Thyroid gland (tissue), 4 donors: Measurements from ENCODE around the gene CD19. TPM values are rescaled to one million over a fixed set of nuclear protein-coding genes. Genes with fewer than 3 reads are reported as not detected.

Experiments
- DNase-seq, 2 donors: peaks; one replicate each; pipeline ENCODE4 v3.0.0-alpha.2; 2019
- H3K27ac ChIP-seq, 3 donors: fragments of 200-600 bp; sonication (generic); 1 replicate in 2 of 3; 2 replicates in 1 of 3; pipeline ENCODE4 v1.5.1; 2016 to 2019; ENCODE audit warnings: mild to moderate bottlenecking in 1 of 3, moderate library complexity in 1 of 3
- H3K27me3 ChIP-seq: fragments of 200-600 bp; sonication (generic); one replicate; pipeline ENCODE4 v1.5.1; 2019
- H3K36me3 ChIP-seq, 2 donors: fragments of 200-600 bp; sonication (generic); one replicate each; pipeline ENCODE4 v1.5.1; 2016 to 2019
- H3K4me1 ChIP-seq, 2 donors: fragments of 200-600 bp; sonication (generic); one replicate each; pipeline ENCODE4 v1.5.1; 2017 to 2019
- H3K4me3 ChIP-seq, 3 donors: fragments of 200-600 bp; sonication (generic); replicated peaks in 1 of 3; 1 replicate in 2 of 3; 2 replicates in 1 of 3; pipeline ENCODE4 v1.5.1; 2016; ENCODE audit warnings: mild to moderate bottlenecking in 1 of 3
- H3K9me3 ChIP-seq: fragments of 200-600 bp; sonication (generic); one replicate; pipeline ENCODE4 v1.5.1; 2017
- CTCF ChIP-seq, 6 experiments: fragments of 200-600 bp in 3 of 6; fragments of 450-650 bp in 3 of 6; sonication (generic) in 3 of 6; IDR thresholded peaks; one replicate each; pipeline ENCODE4 v1.5.1; 2016 to 2019; ENCODE audit warnings: antibody characterized with exemption in 6 of 6, mild to moderate bottlenecking in 2 of 6, inconsistent platforms in 1 of 6, moderate library complexity in 1 of 6
- POLR2A ChIP-seq, 2 donors: fragments of 450-650 bp; IDR thresholded peaks; one replicate each; pipeline ENCODE4 v1.6.1; 2017; ENCODE audit warnings: antibody characterized with exemption in 2 of 2, mild to moderate bottlenecking in 2 of 2, moderate library complexity in 1 of 2
- WGBS, 2 donors: methylation state at CpG; one replicate each; pipeline ENCODE4 v1.1.5; 2017; 5-methylcytosine and 5-hydroxymethylcytosine counted together
- intact Hi-C: fragments of 100-400 bp; cut with DNase I; formaldehyde crosslinking; loops from one replicate; pipeline ENCODE4 v1.15.1; 2023
- total RNA-seq, 4 donors: library from RNA; depleted of rRNA; stranded (reverse); fragments of >200 nt; gene quantifications; one replicate each; pipeline ENCODE4 v1.2.3, GENCODE V29; 2016

Gene CD19
- total RNA-seq, 4 donors from 2014 or later, result not detected

GRCh38 chr16:28910086-28911031 is 21.4 kb upstream of the CD19 start:
- peaks cover 8 to 29% of the 10 kb centered on the region in 2 donors for H3K36me3 ChIP-seq
- 88% methylated on average over 14 to 19 of the region's 19 CpGs for WGBS, 2 donors
- intact Hi-C loops, result no loop called here

DNA sequence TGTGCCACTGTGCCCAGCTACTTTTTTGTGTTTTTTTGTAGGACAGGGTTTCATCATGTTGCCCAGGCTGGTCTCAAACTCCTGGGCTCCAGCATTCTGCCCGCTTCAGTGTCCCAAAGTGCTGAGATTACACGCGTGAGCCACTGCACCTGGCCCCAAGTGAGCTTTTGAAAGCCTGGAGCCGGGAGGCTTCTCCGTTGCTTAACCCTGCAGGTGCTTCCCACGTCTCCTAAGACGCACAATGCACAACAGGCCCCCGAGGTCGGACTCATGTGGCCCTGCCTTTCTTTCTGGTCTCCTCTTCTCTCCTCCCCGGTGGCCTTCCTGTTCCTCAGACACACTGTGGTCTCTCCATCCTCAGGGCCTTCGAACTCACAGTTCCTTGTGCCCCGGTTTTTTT is 19.2 kb upstream of the CD19 start:
- 92% methylated on average over 12 of the region's 12 CpGs for WGBS, 2 donors
- intact Hi-C loops, result no loop called here
- TF ChIP-seq CTCF (IDR thresholded peaks at IDR 0.05) (no peak), POLR2A (IDR thresholded peaks at IDR 0.05) (no peak)
- no peak overlapping the region for H3K4me3 ChIP-seq
- H3K27ac ChIP-seq, result no peak overlapping the region
- H3K27me3 ChIP-seq, result no peaks in the 10 kb centered on the region
- H3K9me3 ChIP-seq, result no peaks in the 10 kb centered on the region
- DNase-seq, result no peak
- peaks cover 15 to 32% of the 10 kb centered on the region in 2 donors for H3K36me3 ChIP-seq
- no peaks in the 10 kb centered on the region for H3K4me1 ChIP-seq

More at GRCh38 chr16:28910086-28911031, 21.4 kb upstream of the CD19 start:
- Histone ChIP-seq H3K9me3 (no peaks in the 10 kb centered on the region), H3K4me3 (no peak overlapping the region), H3K27ac (no peak overlapping the region), H3K27me3 (no peaks in the 10 kb centered on the region), H3K4me1 (no peaks in the 10 kb centered on the region)
- DNase-seq, result no peak
- TF ChIP-seq POLR2A (IDR thresholded peaks at IDR 0.05) (no peak), CTCF (IDR thresholded peaks at IDR 0.05) (no peak)

GRCh38 chr16:28913946-28914724 is 17.6 kb upstream of the CD19 start:
- H3K36me3 ChIP-seq, result peaks cover 19 to 34% of the 10 kb centered on the region in 2 donors
- TF ChIP-seq CTCF (IDR thresholded peaks at IDR 0.05) (no peak), POLR2A (IDR thresholded peaks at IDR 0.05) (no peak)
- intact Hi-C loops, result no loop called here
- DNase-seq, result no peak
- H3K27ac ChIP-seq, result no peak overlapping the region
- 95 to 96% methylated on average over 25 of the region's 29 CpGs for WGBS, 2 donors
- no peak overlapping the region for H3K4me3 ChIP-seq
- H3K27me3 ChIP-seq, result no peaks in the 10 kb centered on the region
- no peaks in the 10 kb centered on the region for H3K4me1 ChIP-seq
- no peaks in the 10 kb centered on the region for H3K9me3 ChIP-seq

DNA sequence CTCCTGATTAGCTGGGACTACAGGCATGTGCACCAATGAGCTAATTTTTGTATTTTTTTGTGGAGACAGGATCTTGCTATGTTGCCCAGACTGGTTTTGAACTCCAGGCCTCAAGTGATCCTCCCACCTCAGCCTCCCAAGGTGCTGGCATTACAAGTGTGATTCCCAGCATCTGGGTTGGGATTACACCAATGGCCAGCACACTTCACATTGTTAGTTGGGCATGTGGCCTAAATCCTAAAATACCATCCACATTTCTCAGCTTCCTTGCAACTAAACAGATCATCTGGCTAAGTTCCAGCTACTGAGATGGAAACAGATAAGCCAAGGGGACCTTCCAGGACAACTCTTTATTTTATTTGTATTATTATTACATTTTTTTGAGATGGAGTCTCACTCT is 16.6 kb upstream of the CD19 start:
- Histone ChIP-seq H3K4me3 (no peak overlapping the region), H3K4me1 (no peaks in the 10 kb centered on the region), H3K27me3 (no peaks in the 10 kb centered on the region), H3K27ac (no peak overlapping the region), H3K36me3 (peaks cover 24 to 42% of the 10 kb centered on the region in 2 donors), H3K9me3 (no peaks in the 10 kb centered on the region)
- DNase-seq, result no peak
- intact Hi-C loops, result no loop called here
- no peak for TF ChIP-seq CTCF (IDR thresholded peaks at IDR 0.05)
- TF ChIP-seq POLR2A (IDR thresholded peaks at IDR 0.05), result no peak
